Mesothelial cell of epicardium (in vitro differentiated cells): ENCODE measurements around the gene PMVK. TPM values are rescaled to one million over a fixed set of nuclear protein-coding genes. Genes with fewer than 3 reads are reported as not detected.

Experiments
- DNase-seq, 2 experiments: peaks; one replicate each; pipeline ENCODE4 v3.0.0; 2021; ENCODE audit warnings: low spot score in 2 of 2; ENCODE audit not compliant: unreplicated experiment in 2 of 2
- H3K27ac Mint-ChIP-seq: 2 replicates; pipeline ENCODE4 v1.8.0; 2021; ENCODE audit warnings: mixed read lengths
- H3K27me3 Mint-ChIP-seq: 2 replicates; pipeline ENCODE4 v1.8.0; 2021; ENCODE audit warnings: low read depth, mixed read lengths
- H3K36me3 Mint-ChIP-seq: 2 replicates; pipeline ENCODE4 v1.8.0; 2021; ENCODE audit warnings: mixed read lengths
- H3K4me1 Mint-ChIP-seq: 2 replicates; pipeline ENCODE4 v1.8.0; 2021; ENCODE audit warnings: mixed read lengths
- H3K4me3 Mint-ChIP-seq: 2 replicates; pipeline ENCODE4 v1.8.0; 2021; ENCODE audit warnings: mild to moderate bottlenecking, moderate library complexity, mixed read lengths
- H3K9me3 Mint-ChIP-seq: 2 replicates; pipeline ENCODE4 v1.8.0; 2021; ENCODE audit warnings: mixed read lengths
- total RNA-seq: library from RNA; stranded (reverse); gene quantifications from 3 replicates; pipeline ENCODE4 v1.2.1, GENCODE V29; 2021
- TF ChIP-seq, protein P1 (sequence below): fragments of 200-600 bp; sonication (generic); IDR thresholded peaks from one replicate; pipeline ENCODE4 v1.5.0; 2021; ENCODE audit warnings: antibody characterized with exemption; ENCODE audit not compliant: unreplicated experiment

The PMVK gene
- total RNA-seq, 1 donor from 2014 or later: 20.5 TPM

GRCh38 chr1:154962795-154963330 is 26.3 kb upstream of the PMVK start:
- TF ChIP-seq, protein P1, sequence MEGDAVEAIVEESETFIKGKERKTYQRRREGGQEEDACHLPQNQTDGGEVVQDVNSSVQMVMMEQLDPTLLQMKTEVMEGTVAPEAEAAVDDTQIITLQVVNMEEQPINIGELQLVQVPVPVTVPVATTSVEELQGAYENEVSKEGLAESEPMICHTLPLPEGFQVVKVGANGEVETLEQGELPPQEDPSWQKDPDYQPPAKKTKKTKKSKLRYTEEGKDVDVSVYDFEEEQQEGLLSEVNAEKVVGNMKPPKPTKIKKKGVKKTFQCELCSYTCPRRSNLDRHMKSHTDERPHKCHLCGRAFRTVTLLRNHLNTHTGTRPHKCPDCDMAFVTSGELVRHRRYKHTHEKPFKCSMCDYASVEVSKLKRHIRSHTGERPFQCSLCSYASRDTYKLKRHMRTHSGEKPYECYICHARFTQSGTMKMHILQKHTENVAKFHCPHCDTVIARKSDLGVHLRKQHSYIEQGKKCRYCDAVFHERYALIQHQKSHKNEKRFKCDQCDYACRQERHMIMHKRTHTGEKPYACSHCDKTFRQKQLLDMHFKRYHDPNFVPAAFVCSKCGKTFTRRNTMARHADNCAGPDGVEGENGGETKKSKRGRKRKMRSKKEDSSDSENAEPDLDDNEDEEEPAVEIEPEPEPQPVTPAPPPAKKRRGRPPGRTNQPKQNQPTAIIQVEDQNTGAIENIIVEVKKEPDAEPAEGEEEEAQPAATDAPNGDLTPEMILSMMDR: no peak
- Mint-ChIP-seq H3K4me3 (peak overlapping the region; percentile 85), H3K27ac (peak overlapping the region; percentile 96), H3K36me3 (peaks cover 8% of the 10 kb centered on the region), H3K4me1 (peaks cover 28% of the 10 kb centered on the region), H3K9me3 (no peaks in the 10 kb centered on the region), H3K27me3 (no peaks in the 10 kb centered on the region)
- DNase-seq: no peak

DNA sequence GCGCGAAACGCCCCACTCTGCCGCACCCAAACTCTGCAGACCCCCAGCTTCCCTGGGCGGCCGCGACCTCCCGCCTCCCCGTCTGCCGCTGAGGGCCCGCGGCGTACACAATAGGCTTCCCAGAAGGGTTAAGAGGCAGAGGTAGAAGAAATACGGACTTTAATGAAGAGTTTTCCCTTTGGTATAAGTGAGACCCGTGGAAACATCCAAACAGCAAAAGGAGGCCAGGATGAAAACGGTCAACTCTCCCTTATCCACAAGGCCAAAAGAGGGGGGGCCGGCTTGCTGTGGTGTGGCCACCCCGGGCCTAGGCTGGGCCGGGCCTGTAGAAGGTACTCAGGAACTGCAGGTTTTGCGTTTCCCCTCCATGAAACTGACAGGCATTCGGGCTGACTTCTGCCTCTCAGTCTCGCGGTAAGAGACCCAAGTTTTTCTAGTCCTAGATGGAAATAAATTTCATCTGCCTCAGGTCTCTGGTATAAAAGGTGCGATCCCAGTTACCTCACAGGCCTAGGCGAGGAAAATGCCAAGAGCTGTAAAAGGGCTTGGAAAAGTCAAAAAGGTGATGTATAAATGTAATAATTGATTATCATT is 25.7 kb upstream of the PMVK start:
- Mint-ChIP-seq H3K27ac (peak overlapping the region; percentile 96), H3K4me1 (peaks cover 33% of the 10 kb centered on the region), H3K36me3 (peaks cover 8% of the 10 kb centered on the region), H3K4me3 (peak overlapping the region; percentile 85), H3K27me3 (no peaks in the 10 kb centered on the region), H3K9me3 (no peaks in the 10 kb centered on the region)
- no peak for DNase-seq
- TF ChIP-seq, protein P1: no peak

GRCh38 chr1:154961207-154962155 is 25.0 kb upstream of the PMVK start, which contains the start of gene PYGO2:
Gene PYGO2, minus strand, starts transcription at chr1:154961782. Its CDS starts 206 bp downstream, at chr1:154961576.
- peak within 1 kb of the TSS; percentile 96 for H3K27ac Mint-ChIP-seq
- peaks cover 41% of the 10 kb centered on the region for H3K4me1 Mint-ChIP-seq
- peaks cover 8% of the 10 kb centered on the region for H3K36me3 Mint-ChIP-seq
- H3K9me3 Mint-ChIP-seq: no peaks in the 10 kb centered on the region
- TF ChIP-seq, protein P1: peak; percentile 51
- peak within 1 kb of the TSS; percentile 85 for H3K4me3 Mint-ChIP-seq
- no peaks in the 10 kb centered on the region for H3K27me3 Mint-ChIP-seq
- peak; percentile 62 to 80 for DNase-seq

DNA sequence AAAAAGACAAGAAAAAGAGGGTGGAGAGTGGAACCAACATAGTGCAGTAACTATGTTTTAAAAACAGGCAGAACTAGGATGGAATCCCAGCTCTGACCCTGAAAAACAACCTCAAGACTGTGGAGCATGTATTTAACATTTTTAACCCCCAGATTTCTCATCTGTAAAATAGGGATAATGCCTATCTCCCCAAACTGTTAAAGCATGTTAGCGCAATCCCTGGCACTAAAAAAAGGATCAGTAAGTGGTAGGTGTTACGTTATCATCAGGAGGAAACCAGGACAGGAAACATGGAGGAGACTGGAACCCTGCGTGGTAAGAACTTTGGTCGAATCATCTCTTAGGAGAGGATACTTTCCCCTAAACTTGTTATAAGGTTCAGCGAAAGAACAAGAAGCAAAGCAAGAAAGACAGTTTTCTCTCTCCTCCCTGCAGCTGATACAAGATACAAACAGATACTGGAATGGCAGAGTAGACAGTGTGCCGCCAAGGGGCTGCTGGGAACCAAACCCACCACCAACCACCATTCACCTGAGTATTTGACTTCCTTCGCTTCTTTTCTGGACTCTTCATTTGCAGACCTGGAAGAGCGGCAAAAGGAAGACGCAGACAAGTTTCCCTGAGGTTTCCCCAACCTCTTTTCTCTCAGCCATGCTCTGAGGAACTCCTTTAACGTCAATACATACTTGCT is 24.1 kb upstream of the PMVK start:
- no peak for DNase-seq
- Mint-ChIP-seq H3K36me3 (peaks cover 6% of the 10 kb centered on the region), H3K9me3 (no peaks in the 10 kb centered on the region), H3K27me3 (no peaks in the 10 kb centered on the region), H3K4me1 (peaks cover 50% of the 10 kb centered on the region), H3K27ac (peak overlapping the region; percentile 96), H3K4me3 (peak overlapping the region; percentile 81)
- TF ChIP-seq, protein P1: no peak

GRCh38 chr1:154959426-154959780 is 22.9 kb upstream of the PMVK start:
- Mint-ChIP-seq H3K27ac (peak overlapping the region; percentile 50), H3K27me3 (no peaks in the 10 kb centered on the region), H3K4me1 (peaks cover 62% of the 10 kb centered on the region), H3K9me3 (no peaks in the 10 kb centered on the region), H3K36me3 (peaks cover 4% of the 10 kb centered on the region), H3K4me3 (no peak overlapping the region)
- TF ChIP-seq, protein P1: no peak
- no peak for DNase-seq
